GM19035 (cell line): ENCODE data around the gene EFCAB9.

Experiments
- ATAC-seq: cut with Tn5 transposase; IDR thresholded peaks from one replicate; pipeline ENCODE4 v1.9.1; 2021; ENCODE audit not compliant: unreplicated experiment

EFCAB9 gene

GRCh38 chr5:172235827-172236736, 42.1 kb downstream of the EFCAB9 start:
- no peak for ATAC-seq

DNA sequence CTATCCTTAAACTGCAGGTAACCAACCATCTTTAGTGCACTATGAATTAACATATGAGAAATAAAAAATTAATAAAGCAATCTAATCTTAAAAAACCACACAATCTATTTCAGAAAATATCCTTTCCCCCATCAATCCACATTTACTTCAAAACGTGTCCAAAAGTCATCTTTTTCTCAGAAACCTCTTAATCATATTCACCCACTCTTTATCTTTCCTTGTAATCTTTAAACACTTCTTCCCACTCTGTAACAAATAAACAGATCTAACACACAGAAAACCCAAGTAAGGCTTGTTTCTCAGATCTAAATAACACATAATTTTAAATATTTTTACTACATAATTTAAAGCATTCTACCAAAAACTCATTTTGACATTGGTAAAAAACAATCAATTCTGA, 44.4 kb downstream of the EFCAB9 start:
- ATAC-seq: no peak

- no peak for ATAC-seq
Measured at GRCh38 chr5:172243302-172243701, 49.3 kb downstream of the EFCAB9 start.

GRCh38 chr5:172245046-172245445, 51.1 kb downstream of the EFCAB9 start:
- ATAC-seq: no peak

DNA sequence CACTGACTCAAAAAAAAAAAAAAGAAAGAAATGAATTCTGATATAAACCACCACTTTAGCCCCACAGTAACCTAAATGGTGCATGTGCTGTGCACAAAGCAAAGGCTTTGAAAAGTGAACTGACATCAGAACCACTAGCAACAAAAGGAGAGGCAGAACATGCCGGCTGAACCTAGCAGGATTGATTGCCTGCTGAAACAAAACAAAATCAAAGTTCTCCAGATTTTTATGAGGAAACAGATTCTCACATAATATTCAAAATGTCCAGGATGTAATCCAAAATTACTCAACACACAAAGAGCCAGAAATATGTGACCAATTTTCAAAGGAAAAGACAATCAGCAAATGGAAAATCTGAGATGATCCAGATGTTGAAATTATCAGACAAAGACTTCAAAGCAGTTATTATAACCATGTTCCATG, 51.7 kb downstream of the EFCAB9 start:
- ATAC-seq: no peak

DNA sequence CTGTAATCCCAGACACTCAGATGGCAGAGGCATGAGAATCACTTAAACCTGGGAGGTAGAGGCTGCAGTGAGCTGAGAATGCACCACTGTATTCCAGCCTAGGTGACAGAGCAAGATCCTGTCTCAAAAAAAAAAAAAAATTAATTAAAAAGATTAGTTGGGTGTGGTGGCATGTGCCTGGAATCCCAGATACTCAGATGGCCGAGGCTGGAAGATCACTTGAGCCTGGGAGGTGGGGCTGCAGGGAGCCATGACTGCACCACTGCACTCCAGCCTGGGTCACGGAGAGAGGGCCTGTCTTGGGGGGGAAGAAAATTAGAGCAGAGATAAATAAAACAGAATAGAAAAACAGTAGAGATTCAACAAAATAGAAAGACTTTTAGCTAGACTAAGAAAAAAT, 54.7 kb downstream of the EFCAB9 start:
- no peak for ATAC-seq

GRCh38 chr5:172251419-172251818, 57.4 kb downstream of the EFCAB9 start:
- ATAC-seq: no peak

GRCh38 chr5:172252501-172252900, 58.5 kb downstream of the EFCAB9 start:
- no peak for ATAC-seq
